Measurements from ENCODE around the gene ZNF385D.

The ZNF385D gene

DNA sequence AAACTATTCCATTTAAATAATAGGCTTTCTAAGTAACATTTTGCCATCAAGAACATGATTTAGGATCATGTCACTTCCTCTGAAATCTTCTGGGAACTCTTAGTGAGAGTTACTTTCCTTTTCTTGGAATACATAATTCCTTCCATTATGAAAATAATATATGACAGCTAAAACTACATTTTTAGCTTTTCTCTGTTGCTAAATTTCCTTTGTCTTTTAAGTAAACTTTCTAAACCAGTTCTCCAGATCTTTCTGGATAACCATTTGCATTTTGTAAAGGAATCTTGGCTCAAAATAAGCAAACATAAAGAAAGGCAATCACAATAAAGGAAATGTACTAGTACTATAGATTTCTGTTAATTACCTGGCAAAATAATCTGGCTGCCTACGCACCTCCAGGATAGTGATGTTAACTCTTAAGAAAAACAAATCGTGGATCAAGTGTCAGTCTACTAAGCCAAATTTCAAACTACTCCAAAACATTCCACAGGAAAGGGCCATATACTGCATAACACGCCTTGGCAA, 165.7 kb downstream of the ZNF385D start:
- no peaks in the 10 kb centered on the region for H3K27me3 ChIP-seq (ENCODE audit: insufficient read depth, insufficient read length)
- DNase-seq (ENCODE audit: low read depth, low spot score): no peak
- no peak for TF ChIP-seq SUZ12 (IDR thresholded peaks at IDR 0.05; ENCODE audit: extremely low read depth, insufficient read depth, insufficient read length)
- no peak for TF ChIP-seq ZNF274 (IDR thresholded peaks at IDR 0.05; ENCODE audit: low read depth, low read length)
- no peak for TF ChIP-seq YY1 (IDR thresholded peaks at IDR 0.05; ENCODE audit: insufficient read depth, insufficient read length)
- H3K9ac ChIP-seq (ENCODE audit: insufficient read length, low read depth): no peak overlapping the region
- H3K4me1 ChIP-seq (ENCODE audit: insufficient read depth, insufficient read length): no peaks in the 10 kb centered on the region
- no peaks in the 10 kb centered on the region for H3K9me3 ChIP-seq (ENCODE audit: insufficient read depth, low read length)
- no peak overlapping the region for H3K4me3 ChIP-seq (ENCODE audit: insufficient read length, low read depth)
- H3K36me3 ChIP-seq (ENCODE audit: insufficient read depth, insufficient read length, low read length): peaks cover 12% of the 10 kb centered on the region

DNA sequence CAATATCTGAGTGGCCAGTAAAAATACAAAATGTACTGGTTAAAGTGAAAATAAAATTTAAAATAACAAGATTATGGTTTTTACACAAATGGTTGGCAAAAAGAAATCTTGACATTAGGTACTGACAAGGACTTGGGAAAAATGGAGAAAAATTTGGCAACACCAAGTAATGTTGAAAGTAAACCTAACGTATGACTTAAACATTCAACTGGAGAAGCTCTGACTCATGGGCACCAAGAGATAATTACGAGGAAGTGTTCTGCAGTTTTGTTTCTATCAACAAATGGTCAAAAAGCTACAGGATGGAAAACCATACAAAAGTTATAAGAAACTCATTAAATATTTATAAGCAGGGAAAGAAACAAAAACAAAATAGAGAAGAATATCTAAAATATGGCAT, 177.7 kb downstream of the ZNF385D start:
- Histone ChIP-seq H3K4me1 (ENCODE audit: insufficient read depth, insufficient read length) (no peaks in the 10 kb centered on the region), H3K27me3 (ENCODE audit: insufficient read depth, insufficient read length) (no peaks in the 10 kb centered on the region), H3K9me3 (ENCODE audit: insufficient read depth, low read length) (no peaks in the 10 kb centered on the region), H3K4me3 (ENCODE audit: insufficient read length, low read depth) (no peak overlapping the region), H3K9ac (ENCODE audit: insufficient read length, low read depth) (no peak overlapping the region), H3K36me3 (ENCODE audit: insufficient read depth, insufficient read length, low read length) (no peaks in the 10 kb centered on the region)
- TF ChIP-seq ZNF274 (IDR thresholded peaks at IDR 0.05; ENCODE audit: low read depth, low read length) (no peak), YY1 (IDR thresholded peaks at IDR 0.05; ENCODE audit: insufficient read depth, insufficient read length) (no peak), SUZ12 (IDR thresholded peaks at IDR 0.05; ENCODE audit: extremely low read depth, insufficient read depth, insufficient read length) (no peak)
- DNase-seq (ENCODE audit: low read depth, low spot score): no peak

DNA sequence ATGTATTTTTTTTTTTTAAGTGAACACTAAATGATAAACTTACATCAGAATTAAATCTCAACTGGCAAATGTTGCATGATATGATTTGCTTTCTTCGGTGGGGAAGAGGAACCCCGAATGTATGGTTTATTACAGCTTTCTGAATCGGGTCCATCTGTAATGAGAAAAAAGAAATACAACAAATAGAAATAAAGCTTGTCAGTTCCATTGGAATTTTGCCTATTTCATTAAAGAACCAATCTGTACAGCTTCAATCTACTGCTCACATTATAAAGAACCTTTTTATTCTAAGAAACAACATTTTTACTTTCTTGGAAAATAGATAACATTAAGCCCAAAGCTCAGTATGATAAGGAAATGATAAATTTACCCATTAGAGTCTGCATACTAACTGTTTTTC, 186.5 kb downstream of the ZNF385D start:
- Histone ChIP-seq H3K4me1 (ENCODE audit: insufficient read depth, insufficient read length) (peaks cover 3% of the 10 kb centered on the region), H3K9me3 (ENCODE audit: insufficient read depth, low read length) (no peaks in the 10 kb centered on the region), H3K27me3 (ENCODE audit: insufficient read depth, insufficient read length) (no peaks in the 10 kb centered on the region), H3K9ac (ENCODE audit: insufficient read length, low read depth) (no peak overlapping the region), H3K4me3 (ENCODE audit: insufficient read length, low read depth) (no peak overlapping the region), H3K36me3 (ENCODE audit: insufficient read depth, insufficient read length, low read length) (peaks cover 15% of the 10 kb centered on the region)
- TF ChIP-seq ZNF274 (IDR thresholded peaks at IDR 0.05; ENCODE audit: low read depth, low read length): no peak
- TF ChIP-seq YY1 (IDR thresholded peaks at IDR 0.05; ENCODE audit: insufficient read depth, insufficient read length): no peak
- TF ChIP-seq SUZ12 (IDR thresholded peaks at IDR 0.05; ENCODE audit: extremely low read depth, insufficient read depth, insufficient read length): no peak
- no peak for DNase-seq (ENCODE audit: low read depth, low spot score)

GRCh38 chr3:21562243-21562642, 188.8 kb downstream of the ZNF385D start:
- no peak for DNase-seq (ENCODE audit: low read depth, low spot score)
- Histone ChIP-seq H3K9me3 (ENCODE audit: insufficient read depth, low read length) (no peaks in the 10 kb centered on the region), H3K4me1 (ENCODE audit: insufficient read depth, insufficient read length) (peaks cover 3% of the 10 kb centered on the region), H3K27me3 (ENCODE audit: insufficient read depth, insufficient read length) (no peaks in the 10 kb centered on the region), H3K36me3 (ENCODE audit: insufficient read depth, insufficient read length, low read length) (peaks cover 15% of the 10 kb centered on the region), H3K9ac (ENCODE audit: insufficient read length, low read depth) (no peak overlapping the region), H3K4me3 (ENCODE audit: insufficient read length, low read depth) (no peak overlapping the region)
- TF ChIP-seq YY1 (IDR thresholded peaks at IDR 0.05; ENCODE audit: insufficient read depth, insufficient read length): no peak
- no peak for TF ChIP-seq SUZ12 (IDR thresholded peaks at IDR 0.05; ENCODE audit: extremely low read depth, insufficient read depth, insufficient read length)
- TF ChIP-seq ZNF274 (IDR thresholded peaks at IDR 0.05; ENCODE audit: low read depth, low read length): no peak

DNA sequence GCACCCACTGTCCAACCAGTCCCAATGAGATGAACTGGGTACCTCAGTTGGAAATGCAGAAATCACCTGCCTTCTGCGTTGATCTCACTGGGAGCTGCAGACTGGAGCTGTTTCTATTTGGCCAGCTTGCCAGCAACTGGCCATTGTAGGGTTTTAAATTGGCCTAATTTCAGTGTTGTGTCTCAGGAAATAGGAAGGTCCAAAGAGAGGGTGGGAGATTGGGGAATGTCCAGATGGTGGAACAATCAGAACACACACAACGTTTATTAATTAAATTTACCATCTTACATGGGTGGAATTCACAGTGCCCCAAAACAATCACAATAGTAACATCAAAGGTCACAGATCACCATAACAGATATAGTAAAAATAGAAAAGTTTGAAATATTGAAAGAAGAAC, 189.5 kb downstream of the ZNF385D start:
- Histone ChIP-seq H3K9ac (ENCODE audit: insufficient read length, low read depth) (no peak overlapping the region), H3K36me3 (ENCODE audit: insufficient read depth, insufficient read length, low read length) (peaks cover 12% of the 10 kb centered on the region), H3K4me1 (ENCODE audit: insufficient read depth, insufficient read length) (peaks cover 3% of the 10 kb centered on the region), H3K9me3 (ENCODE audit: insufficient read depth, low read length) (no peaks in the 10 kb centered on the region), H3K4me3 (ENCODE audit: insufficient read length, low read depth) (no peak overlapping the region), H3K27me3 (ENCODE audit: insufficient read depth, insufficient read length) (no peaks in the 10 kb centered on the region)
- TF ChIP-seq YY1 (IDR thresholded peaks at IDR 0.05; ENCODE audit: insufficient read depth, insufficient read length) (no peak), SUZ12 (IDR thresholded peaks at IDR 0.05; ENCODE audit: extremely low read depth, insufficient read depth, insufficient read length) (no peak)
- no peak for DNase-seq (ENCODE audit: low read depth, low spot score)

DNA sequence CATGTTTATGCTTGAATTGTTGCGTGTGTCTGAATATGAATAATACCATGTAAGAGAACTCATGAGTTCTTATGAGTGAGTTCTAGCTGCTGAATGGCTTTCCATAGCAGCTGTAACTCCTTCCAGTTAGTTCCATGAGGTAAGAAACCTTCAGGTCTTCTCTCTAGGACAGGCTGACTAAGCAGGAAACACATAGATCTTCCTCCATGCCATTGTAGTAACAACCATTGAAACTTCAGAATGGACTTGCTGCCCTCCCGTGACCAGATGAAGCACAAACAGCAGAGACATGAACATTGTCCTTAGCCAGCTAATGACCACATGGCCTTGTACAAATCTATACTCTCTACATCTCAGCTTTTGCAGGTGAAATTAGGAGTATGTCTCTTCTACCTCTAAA, 200.0 kb downstream of the ZNF385D start:
- no peak for DNase-seq (ENCODE audit: low read depth, low spot score)
- H3K36me3 ChIP-seq (ENCODE audit: insufficient read depth, insufficient read length, low read length): peaks cover 24% of the 10 kb centered on the region
- no peak overlapping the region for H3K4me3 ChIP-seq (ENCODE audit: insufficient read length, low read depth)
- peaks cover 4% of the 10 kb centered on the region for H3K4me1 ChIP-seq (ENCODE audit: insufficient read depth, insufficient read length)
- H3K9me3 ChIP-seq (ENCODE audit: insufficient read depth, low read length): no peaks in the 10 kb centered on the region
- TF ChIP-seq SUZ12 (IDR thresholded peaks at IDR 0.05; ENCODE audit: extremely low read depth, insufficient read depth, insufficient read length): no peak
- no peak for TF ChIP-seq ZNF274 (IDR thresholded peaks at IDR 0.05; ENCODE audit: low read depth, low read length)
- no peak for TF ChIP-seq YY1 (IDR thresholded peaks at IDR 0.05; ENCODE audit: insufficient read depth, insufficient read length)
- no peaks in the 10 kb centered on the region for H3K27me3 ChIP-seq (ENCODE audit: insufficient read depth, insufficient read length)
- H3K9ac ChIP-seq (ENCODE audit: insufficient read length, low read depth): no peak overlapping the region

GRCh38 chr3:21544076-21544462, 206.9 kb downstream of the ZNF385D start:
- H3K9me3 ChIP-seq (ENCODE audit: insufficient read depth, low read length): no peaks in the 10 kb centered on the region; the same call in 1 of the 2 replicates
- peak overlapping the region; percentile 74 for H3K9ac ChIP-seq (ENCODE audit: insufficient read length, low read depth)
- no peak for DNase-seq (ENCODE audit: low read depth, low spot score)
- H3K27me3 ChIP-seq (ENCODE audit: insufficient read depth, insufficient read length): no peaks in the 10 kb centered on the region
- H3K36me3 ChIP-seq (ENCODE audit: insufficient read depth, insufficient read length, low read length): peaks cover 7% of the 10 kb centered on the region
- H3K4me3 ChIP-seq (ENCODE audit: insufficient read length, low read depth): peak overlapping the region; percentile 72
- H3K4me1 ChIP-seq (ENCODE audit: insufficient read depth, insufficient read length): peaks cover 4% of the 10 kb centered on the region
- TF ChIP-seq ZNF274 (IDR thresholded peaks at IDR 0.05; ENCODE audit: low read depth, low read length) (no peak), YY1 (IDR thresholded peaks at IDR 0.05; ENCODE audit: insufficient read depth, insufficient read length) (no peak), SUZ12 (IDR thresholded peaks at IDR 0.05; ENCODE audit: extremely low read depth, insufficient read depth, insufficient read length) (no peak)
